Muscle layer of colon (tissue), 2 donors: ENCODE results near the gene GRID2.
"Not testable (repeated sequence)": the region's sequence is repeated elsewhere in the genome, so short reads cannot be mapped to it uniquely, and the experiment has no call there.

Experiments
- H3K27ac ChIP-seq: one replicate; pipeline ENCODE4 v1.7.0; 2013; ENCODE audit warnings: low read depth, mild to moderate bottlenecking, low read length, moderate library complexity
- H3K27me3 ChIP-seq, 2 donors: one replicate each; pipeline ENCODE4 v1.7.0; 2013; ENCODE audit warnings: low read length in 2 of 2, mild to moderate bottlenecking in 2 of 2; ENCODE audit not compliant: insufficient read depth in 2 of 2, control insufficient read depth in 1 of 2
- H3K36me3 ChIP-seq: one replicate; pipeline ENCODE4 v1.7.0; 2013; ENCODE audit warnings: mild to moderate bottlenecking, low read length; ENCODE audit not compliant: insufficient read depth
- H3K4me1 ChIP-seq: one replicate; pipeline ENCODE4 v1.7.0; 2013; ENCODE audit warnings: mild to moderate bottlenecking, low read length; ENCODE audit not compliant: insufficient read depth
- H3K4me3 ChIP-seq, 2 donors: one replicate each; pipeline ENCODE4 v1.7.0; 2013; ENCODE audit warnings: low read length in 2 of 2, low read depth in 1 of 2, mild to moderate bottlenecking in 1 of 2, moderate library complexity in 1 of 2
- H3K9ac ChIP-seq: one replicate; pipeline ENCODE4 v1.7.0; 2013; ENCODE audit warnings: low read length
- H3K9me3 ChIP-seq: one replicate; pipeline ENCODE4 v1.7.0; 2013; ENCODE audit warnings: mild to moderate bottlenecking, low read length
- donor health status: abdominal sarcoma.
- donor health status: Adenocarcinoma of cecum.

Gene GRID2

GRCh38 chr4:93648258-93648657 lies 1344.5 kb downstream of the GRID2 start:
- no peaks in the 10 kb centered on the region for H3K36me3 ChIP-seq
- H3K4me3 ChIP-seq, result no peak overlapping the region
- no peaks in the 10 kb centered on the region for H3K27me3 ChIP-seq
- no peaks in the 10 kb centered on the region for H3K4me1 ChIP-seq
- no peak overlapping the region for H3K9ac ChIP-seq
- H3K9me3 ChIP-seq, result no peaks in the 10 kb centered on the region
- no peak overlapping the region for H3K27ac ChIP-seq

- H3K36me3 ChIP-seq, result no peaks in the 10 kb centered on the region
These were observed 1346.1 kb downstream of the GRID2 start for GRCh38 chr4:93649828-93650227.

GRCh38 chr4:93654211-93654610 lies 1350.4 kb downstream of the GRID2 start:
- Histone ChIP-seq H3K27ac (no peak overlapping the region), H3K9me3 (no peaks in the 10 kb centered on the region), H3K36me3 (no peaks in the 10 kb centered on the region), H3K4me3 (no peak overlapping the region), H3K27me3 (no peaks in the 10 kb centered on the region), H3K4me1 (no peaks in the 10 kb centered on the region), H3K9ac (no peak overlapping the region)

More at GRCh38 chr4:93649828-93650227, 1346.1 kb downstream of the GRID2 start:
- no peaks in the 10 kb centered on the region for H3K27me3 ChIP-seq
- no peaks in the 10 kb centered on the region for H3K4me1 ChIP-seq
- no peak overlapping the region for H3K9ac ChIP-seq
- H3K4me3 ChIP-seq, result no peak overlapping the region
- no peak overlapping the region for H3K27ac ChIP-seq
- no peaks in the 10 kb centered on the region for H3K9me3 ChIP-seq

GRCh38 chr4:93657527-93657926 lies 1353.8 kb downstream of the GRID2 start:
- no peaks in the 10 kb centered on the region for H3K36me3 ChIP-seq
- H3K9ac ChIP-seq, result no peak overlapping the region
- no peaks in the 10 kb centered on the region for H3K9me3 ChIP-seq
- no peak overlapping the region for H3K4me3 ChIP-seq
- H3K4me1 ChIP-seq, result no peaks in the 10 kb centered on the region
- H3K27me3 ChIP-seq, result no peaks in the 10 kb centered on the region
- no peak overlapping the region for H3K27ac ChIP-seq

GRCh38 chr4:93658443-93658842 lies 1354.7 kb downstream of the GRID2 start:
- no peaks in the 10 kb centered on the region for H3K9me3 ChIP-seq
- H3K27me3 ChIP-seq, result no peaks in the 10 kb centered on the region
- no peaks in the 10 kb centered on the region for H3K36me3 ChIP-seq
- no peak overlapping the region for H3K4me3 ChIP-seq
- no peak overlapping the region for H3K27ac ChIP-seq
- H3K4me1 ChIP-seq, result no peaks in the 10 kb centered on the region
- no peak overlapping the region for H3K9ac ChIP-seq

- H3K9ac ChIP-seq, result no peak overlapping the region
- H3K4me1 ChIP-seq, result no peaks in the 10 kb centered on the region
- no peak overlapping the region for H3K4me3 ChIP-seq
- H3K36me3 ChIP-seq, result no peaks in the 10 kb centered on the region
- no peak overlapping the region for H3K27ac ChIP-seq
- H3K9me3 ChIP-seq, result no peaks in the 10 kb centered on the region
- H3K27me3 ChIP-seq, result no peaks in the 10 kb centered on the region
These were observed 1355.9 kb downstream of the GRID2 start for GRCh38 chr4:93659629-93660028.

- no peaks in the 10 kb centered on the region for H3K36me3 ChIP-seq
- no peaks in the 10 kb centered on the region for H3K27me3 ChIP-seq
- H3K4me3 ChIP-seq, result no peak overlapping the region
These were observed 1356.3 kb downstream of the GRID2 start for GRCh38 chr4:93660036-93660435.

GRCh38 chr4:93670434-93670833 lies 1366.7 kb downstream of the GRID2 start:
- H3K9ac ChIP-seq, result no peak overlapping the region
- no peaks in the 10 kb centered on the region for H3K36me3 ChIP-seq
- no peak overlapping the region for H3K27ac ChIP-seq
- H3K4me1 ChIP-seq, result no peaks in the 10 kb centered on the region
- H3K4me3 ChIP-seq, result no peak overlapping the region
- no peaks in the 10 kb centered on the region for H3K27me3 ChIP-seq
- H3K9me3 ChIP-seq, result no peaks in the 10 kb centered on the region

More at GRCh38 chr4:93660036-93660435, 1356.3 kb downstream of the GRID2 start:
- Histone ChIP-seq H3K9me3 (no peaks in the 10 kb centered on the region), H3K4me1 (no peaks in the 10 kb centered on the region), H3K27ac (no peak overlapping the region), H3K9ac (no peak overlapping the region)

GRCh38 chr4:93671093-93671492 lies 1367.3 kb downstream of the GRID2 start:
- no peaks in the 10 kb centered on the region for H3K36me3 ChIP-seq
- no peaks in the 10 kb centered on the region for H3K9me3 ChIP-seq
- no peak overlapping the region for H3K27ac ChIP-seq
- no peaks in the 10 kb centered on the region for H3K4me1 ChIP-seq
- H3K4me3 ChIP-seq, result no peak overlapping the region
- no peak overlapping the region for H3K9ac ChIP-seq
- H3K27me3 ChIP-seq, result no peaks in the 10 kb centered on the region

GRCh38 chr4:93676937-93677336 lies 1373.2 kb downstream of the GRID2 start:
- H3K36me3 ChIP-seq, result not testable (repeated sequence)

GRCh38 chr4:93684571-93684970 lies 1380.8 kb downstream of the GRID2 start:
- H3K4me3 ChIP-seq, result no peak overlapping the region
- no peaks in the 10 kb centered on the region for H3K36me3 ChIP-seq
- H3K9me3 ChIP-seq, result no peaks in the 10 kb centered on the region
- H3K4me1 ChIP-seq, result no peaks in the 10 kb centered on the region
- H3K27me3 ChIP-seq, result no peaks in the 10 kb centered on the region
- H3K9ac ChIP-seq, result no peak overlapping the region
- no peak overlapping the region for H3K27ac ChIP-seq

More at GRCh38 chr4:93676937-93677336, 1373.2 kb downstream of the GRID2 start:
- H3K27me3 ChIP-seq, H3K9ac ChIP-seq, H3K4me1 ChIP-seq, H3K27ac ChIP-seq, H3K4me3 ChIP-seq, H3K9me3 ChIP-seq: not testable (repeated sequence)

- Histone ChIP-seq H3K27me3 (no peaks in the 10 kb centered on the region), H3K9me3 (no peaks in the 10 kb centered on the region), H3K36me3 (no peaks in the 10 kb centered on the region), H3K9ac (no peak overlapping the region), H3K4me1 (no peaks in the 10 kb centered on the region), H3K4me3 (no peak overlapping the region), H3K27ac (no peak overlapping the region)
These were observed 1383.5 kb downstream of the GRID2 start for GRCh38 chr4:93687304-93687703.
